Fibroblast of villous mesenchyme (primary cell): ENCODE data around the gene NLRP3. TPM values are rescaled to one million over a fixed set of nuclear protein-coding genes. Genes with fewer than 3 reads are reported as not detected.

ENCODE experiments used
- DNase-seq: peaks from one replicate; pipeline ENCODE4 v3.0.0-alpha.2; 2010; ENCODE audit warnings: low read depth
- H3K4me3 ChIP-seq: 2 replicates; pipeline ENCODE4 v1.5.1; 2011; ENCODE audit warnings: low read depth, mild to moderate bottlenecking, low read length
- total RNA-seq: library from RNA; depleted of rRNA; stranded (reverse); fragments of >200 nt; gene quantifications from 2 replicates; pipeline ENCODE4 v1.2.3, GENCODE V29; 2012
- TF ChIP-seq, protein P1 (sequence below): IDR thresholded peaks from 2 replicates; pipeline ENCODE4 v1.5.1; 2012; ENCODE audit warnings: low read depth, mild to moderate bottlenecking, low read length; ENCODE audit not compliant: insufficient read depth

The NLRP3 gene
- total RNA-seq, 1 donor, result 0.43 TPM

- H3K4me3 ChIP-seq, result no peak overlapping the region
- DNase-seq, result no peak
- TF ChIP-seq, protein P1, sequence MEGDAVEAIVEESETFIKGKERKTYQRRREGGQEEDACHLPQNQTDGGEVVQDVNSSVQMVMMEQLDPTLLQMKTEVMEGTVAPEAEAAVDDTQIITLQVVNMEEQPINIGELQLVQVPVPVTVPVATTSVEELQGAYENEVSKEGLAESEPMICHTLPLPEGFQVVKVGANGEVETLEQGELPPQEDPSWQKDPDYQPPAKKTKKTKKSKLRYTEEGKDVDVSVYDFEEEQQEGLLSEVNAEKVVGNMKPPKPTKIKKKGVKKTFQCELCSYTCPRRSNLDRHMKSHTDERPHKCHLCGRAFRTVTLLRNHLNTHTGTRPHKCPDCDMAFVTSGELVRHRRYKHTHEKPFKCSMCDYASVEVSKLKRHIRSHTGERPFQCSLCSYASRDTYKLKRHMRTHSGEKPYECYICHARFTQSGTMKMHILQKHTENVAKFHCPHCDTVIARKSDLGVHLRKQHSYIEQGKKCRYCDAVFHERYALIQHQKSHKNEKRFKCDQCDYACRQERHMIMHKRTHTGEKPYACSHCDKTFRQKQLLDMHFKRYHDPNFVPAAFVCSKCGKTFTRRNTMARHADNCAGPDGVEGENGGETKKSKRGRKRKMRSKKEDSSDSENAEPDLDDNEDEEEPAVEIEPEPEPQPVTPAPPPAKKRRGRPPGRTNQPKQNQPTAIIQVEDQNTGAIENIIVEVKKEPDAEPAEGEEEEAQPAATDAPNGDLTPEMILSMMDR, result no peak
These were observed 15.3 kb upstream of the NLRP3 start for GRCh38 chr1:247400685-247401084.

DNA sequence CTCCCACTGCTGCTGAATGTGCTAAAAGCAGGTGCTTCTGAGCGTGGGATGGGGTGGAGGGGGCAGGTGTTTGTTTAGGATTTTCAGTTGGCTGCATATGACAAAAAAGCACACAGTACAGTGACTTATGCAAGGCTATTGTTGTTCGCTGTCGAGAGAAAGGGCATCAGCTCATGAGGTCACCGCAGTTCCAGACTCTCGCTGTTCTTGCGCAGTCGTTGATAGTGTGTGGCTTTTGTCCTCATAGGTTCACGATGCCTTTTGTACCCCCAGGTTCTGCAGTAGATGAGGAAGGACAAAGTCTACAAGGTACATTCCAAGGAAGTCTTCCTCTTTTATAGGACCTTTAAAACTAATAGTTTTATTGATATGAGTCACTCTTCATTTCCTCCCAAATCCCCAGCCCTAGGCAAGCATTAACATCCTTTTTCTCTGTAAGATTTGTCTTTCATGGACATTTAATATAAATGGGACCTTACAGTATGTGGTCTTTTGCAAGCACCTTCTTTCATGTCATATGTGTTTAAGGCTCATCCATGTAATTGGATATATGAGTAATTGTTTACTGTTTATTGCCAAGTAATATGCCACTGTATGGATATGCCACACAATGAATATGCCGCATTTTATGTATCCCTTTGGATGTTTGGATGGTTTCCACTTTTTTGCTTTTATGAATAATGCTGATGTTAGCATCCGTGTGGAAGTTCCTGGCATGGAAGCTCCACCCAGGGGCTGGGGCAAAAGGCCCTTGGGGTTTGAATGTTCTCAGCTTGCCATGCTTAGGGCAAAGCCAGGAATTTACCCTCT is 14.5 kb upstream of the NLRP3 start:
- no peak overlapping the region for H3K4me3 ChIP-seq
- no peak for DNase-seq
- TF ChIP-seq, protein P1, result no peak

GRCh38 chr1:247402120-247402675 is 13.8 kb upstream of the NLRP3 start:
- DNase-seq, result no peak
- TF ChIP-seq, protein P1, result no peak
- H3K4me3 ChIP-seq, result no peak overlapping the region

DNA sequence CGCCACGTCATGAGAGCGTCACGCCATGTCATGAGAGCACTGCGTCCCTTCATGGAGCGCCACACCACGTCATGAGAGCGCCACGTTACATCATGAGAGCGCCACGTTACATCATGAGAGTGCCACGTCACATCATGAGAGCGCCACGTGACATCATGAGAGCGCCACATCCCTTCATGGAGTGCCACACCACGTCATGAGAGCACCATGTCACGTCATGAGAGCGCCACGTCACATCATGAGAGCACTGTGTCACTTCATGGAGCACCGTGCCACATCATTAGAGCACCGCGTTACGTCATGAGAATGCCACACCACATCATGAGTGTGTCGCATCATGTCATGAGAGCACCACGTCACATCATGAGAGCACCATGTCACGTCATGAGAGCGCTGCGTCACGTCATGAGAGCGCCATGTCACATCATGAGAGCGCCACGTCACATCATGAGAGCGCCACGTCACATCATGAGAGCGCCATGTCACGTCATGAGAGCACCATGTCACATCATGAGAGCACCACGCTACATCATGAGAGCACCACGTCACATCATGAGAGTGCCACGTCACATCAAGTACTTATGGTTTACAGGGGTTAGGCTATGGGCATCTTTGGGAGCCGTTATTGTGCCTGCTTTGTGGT is 9.8 kb upstream of the NLRP3 start:
- no peak for DNase-seq
- TF ChIP-seq, protein P1, result no peak

GRCh38 chr1:247407180-247407616 is 8.8 kb upstream of the NLRP3 start:
- H3K4me3 ChIP-seq, result no peak overlapping the region
- TF ChIP-seq, protein P1, result no peak
- DNase-seq, result no peak

More for the DNA sequence above, 9.8 kb upstream of the NLRP3 start:
- H3K4me3 ChIP-seq, result no peak overlapping the region

DNA sequence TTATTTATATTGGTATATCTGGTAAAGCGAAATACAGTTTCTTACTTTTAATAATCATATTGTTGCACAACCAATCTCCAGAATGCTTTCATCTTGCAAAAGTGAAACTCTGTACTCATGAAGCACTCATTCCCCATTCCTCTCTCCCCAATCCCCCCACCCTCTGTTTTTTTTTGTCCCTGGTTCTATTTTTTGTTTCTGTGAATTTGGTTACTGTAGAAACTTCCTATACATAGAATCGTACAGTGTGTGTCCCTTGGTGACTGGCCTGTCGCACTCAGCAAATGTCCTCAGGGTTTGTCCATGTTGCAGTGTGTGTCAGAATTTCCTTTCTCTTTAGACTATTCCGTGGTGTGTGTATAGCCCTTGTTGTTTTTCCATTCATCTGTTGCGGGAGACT is 7.9 kb upstream of the NLRP3 start:
- TF ChIP-seq, protein P1, result no peak
- no peak for DNase-seq
- H3K4me3 ChIP-seq, result no peak overlapping the region
